HUES64 (cell line): ENCODE measurements around the gene SMG1.
"Not testable (repeated sequence)": the region's sequence is repeated elsewhere in the genome, so short reads cannot be mapped to it uniquely, and the experiment has no call there.

Experiments used
- H3K27ac ChIP-seq: 2 replicates; pipeline ENCODE4 v1.7.0; 2013; ENCODE audit warnings: low read depth, low read length, inconsistent platforms
- H3K27me3 ChIP-seq: 2 replicates; pipeline ENCODE4 v1.6.1; 2013; ENCODE audit warnings: mild to moderate bottlenecking, low read length; ENCODE audit not compliant: insufficient read depth
- H3K36me3 ChIP-seq: 2 replicates; pipeline ENCODE4 v1.6.1; 2013; ENCODE audit warnings: mild to moderate bottlenecking, low read length; ENCODE audit not compliant: insufficient read depth
- H3K4me1 ChIP-seq: 2 replicates; pipeline ENCODE4 v1.6.1; 2013; ENCODE audit warnings: mild to moderate bottlenecking, low read length, moderate library complexity; ENCODE audit not compliant: insufficient read depth
- H3K4me3 ChIP-seq: 2 replicates; pipeline ENCODE4 v1.5.1; 2013; ENCODE audit warnings: mild to moderate bottlenecking, low read length, moderate library complexity
- H3K9ac ChIP-seq: 2 replicates; pipeline ENCODE4 v1.6.1; 2013; ENCODE audit warnings: mild to moderate bottlenecking, low read depth, low read length
- H3K9me3 ChIP-seq: 2 replicates; pipeline ENCODE4 v1.6.1; 2013; ENCODE audit warnings: low read depth, low read length; ENCODE audit not compliant: insufficient read depth
- WGBS: fragments of 150-250, 120-280 bp; methylation state at CpG from one replicate; pipeline ENCODE4 v1.1.7; 2013; ENCODE audit warnings: missing lambda C conversion rate; 5-methylcytosine and 5-hydroxymethylcytosine counted together

Gene SMG1

DNA sequence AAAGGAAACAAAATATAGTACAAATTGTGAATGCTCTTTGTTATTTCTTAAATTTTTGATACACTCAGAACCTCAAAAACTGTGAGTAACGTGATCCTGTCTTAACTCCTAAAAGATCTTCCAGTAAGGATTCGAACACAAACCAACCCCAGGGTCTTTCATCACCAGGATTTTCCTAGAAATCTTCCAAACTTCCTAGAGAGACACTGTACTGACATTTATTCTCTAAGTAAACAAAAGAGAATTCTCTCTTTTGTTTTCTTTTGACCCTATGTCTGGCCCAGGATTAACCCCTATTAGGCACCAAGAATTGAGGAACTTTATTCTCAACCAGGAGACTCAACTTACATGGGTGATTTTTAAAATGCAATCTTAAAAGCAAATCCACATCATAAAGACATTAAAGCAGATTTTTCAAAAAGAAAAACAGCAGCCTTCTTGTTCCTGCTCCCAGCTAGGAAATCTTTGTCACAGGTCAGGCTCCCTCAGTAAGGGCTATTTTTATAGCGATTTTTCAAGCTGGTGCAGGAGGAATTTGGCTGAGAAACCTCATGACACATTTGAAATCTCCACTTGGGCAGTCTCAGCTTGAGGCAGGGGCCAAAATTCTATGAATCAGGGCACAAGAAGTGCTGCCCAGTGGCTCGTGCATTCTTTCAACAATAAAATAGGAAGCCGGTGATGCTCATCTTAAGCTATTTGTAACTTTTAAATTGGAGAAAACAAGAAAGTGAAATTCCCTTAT lies 6.2 kb upstream of the SMG1 start:
- Histone ChIP-seq H3K4me3 (no peak overlapping the region), H3K27me3 (no peaks in the 10 kb centered on the region), H3K36me3 (no peaks in the 10 kb centered on the region), H3K9me3 (no peaks in the 10 kb centered on the region), H3K9ac (no peak overlapping the region), H3K4me1 (peaks cover 7% of the 10 kb centered on the region; the same call in 1 of the 2 replicates), H3K27ac (peak overlapping the region; percentile 40; the same call in 1 of the 2 replicates)
- WGBS = 83% methylated on average over 5 of the region's 5 CpGs

DNA sequence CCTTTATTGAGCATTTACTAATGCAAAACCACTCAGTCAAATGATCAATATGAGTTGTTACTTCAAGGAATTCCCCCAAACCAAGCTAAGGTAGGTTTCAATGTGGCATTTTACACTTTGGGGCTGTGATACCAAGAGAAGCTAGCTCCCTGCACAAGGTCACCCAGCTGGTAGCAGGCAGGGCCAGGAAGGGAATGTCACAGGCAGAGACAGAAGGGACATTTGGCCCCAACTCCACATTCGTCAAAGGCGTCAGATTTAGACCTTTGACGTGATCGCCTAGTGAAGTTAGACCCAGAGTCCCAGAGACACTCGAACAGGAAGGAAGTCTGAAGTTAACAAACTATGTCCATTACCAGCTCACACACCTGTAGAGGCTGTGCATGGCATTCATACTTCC lies 5.5 kb upstream of the SMG1 start:
- Histone ChIP-seq H3K27ac (no peak overlapping the region), H3K4me3 (no peak overlapping the region), H3K9ac (no peak overlapping the region), H3K4me1 (peaks cover 7% of the 10 kb centered on the region; the same call in 1 of the 2 replicates), H3K36me3 (no peaks in the 10 kb centered on the region), H3K27me3 (no peaks in the 10 kb centered on the region), H3K9me3 (no peaks in the 10 kb centered on the region)
- WGBS = 92% methylated on average over 5 of the region's 5 CpGs

- not testable (repeated sequence) for H3K36me3 ChIP-seq, H3K27ac ChIP-seq, H3K4me1 ChIP-seq, H3K27me3 ChIP-seq, H3K9ac ChIP-seq, H3K9me3 ChIP-seq, H3K4me3 ChIP-seq
- WGBS = 72% methylated on average over 4 of the region's 4 CpGs
Observed at GRCh38 chr16:18930095-18930494, 3.9 kb upstream of the SMG1 start.

DNA sequence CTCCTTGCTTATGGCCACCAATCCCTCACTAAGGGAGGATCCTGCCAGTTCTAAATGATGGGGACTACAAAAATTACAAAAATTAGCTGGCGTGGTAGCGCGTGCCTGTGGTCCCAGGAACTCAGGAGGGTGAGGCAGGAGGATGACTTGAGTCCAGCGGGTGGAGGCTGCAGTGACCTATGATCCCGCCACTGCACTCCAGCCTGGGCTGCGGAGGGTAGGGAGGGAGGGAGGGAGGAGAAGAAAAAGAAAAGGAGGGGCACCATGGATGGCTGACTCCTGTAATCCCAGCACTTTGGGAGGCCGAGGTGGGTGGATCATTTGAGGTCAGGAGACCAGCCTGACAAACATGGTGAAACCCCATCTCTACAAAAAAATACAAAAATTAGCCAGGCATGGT lies 1.9 kb upstream of the SMG1 start:
- H3K36me3 ChIP-seq, H3K9ac ChIP-seq, H3K9me3 ChIP-seq, H3K4me1 ChIP-seq, H3K27me3 ChIP-seq, H3K4me3 ChIP-seq, H3K27ac ChIP-seq: not testable (repeated sequence)
- WGBS = 88% methylated on average over 7 of the region's 7 CpGs

- not testable (repeated sequence) for H3K27me3 ChIP-seq, H3K9me3 ChIP-seq, H3K4me1 ChIP-seq, H3K36me3 ChIP-seq
- H3K9ac ChIP-seq = peak overlapping the region; percentile 84
- H3K4me3 ChIP-seq = peak overlapping the region; percentile 92
- peak overlapping the region; percentile 98; the same call in 1 of the 2 replicates for H3K27ac ChIP-seq
- under 1% methylated on average over 40 of the region's 42 CpGs for WGBS
Observed at GRCh38 chr16:18925215-18925985, 808 bp downstream of the SMG1 start.

DNA sequence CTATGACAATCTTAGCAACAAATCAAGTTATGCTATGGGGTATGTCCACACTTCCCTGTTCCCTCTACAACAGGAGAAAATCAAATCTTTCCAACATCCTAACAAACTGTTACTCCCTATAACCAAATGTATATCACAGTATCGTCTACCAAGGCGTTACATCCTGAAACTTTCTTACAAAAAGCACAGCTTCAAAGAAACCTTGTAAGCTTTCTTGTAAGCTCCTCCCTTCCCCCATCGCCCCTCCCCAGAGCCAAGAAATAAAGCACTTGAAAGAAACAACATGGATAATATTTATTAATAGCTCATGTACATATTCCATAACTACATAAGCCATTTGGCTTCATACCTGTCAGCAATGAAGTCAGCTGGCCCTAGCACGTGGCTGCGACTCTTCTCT lies 2.3 kb downstream of the SMG1 start:
- not testable (repeated sequence) for H3K36me3 ChIP-seq, H3K27me3 ChIP-seq, H3K27ac ChIP-seq, H3K9ac ChIP-seq, H3K4me1 ChIP-seq, H3K9me3 ChIP-seq
- 41% methylated on average over 4 of the region's 5 CpGs for WGBS
- peak overlapping the region; percentile 92 for H3K4me3 ChIP-seq

GRCh38 chr16:18923124-18923523 lies 3.1 kb downstream of the SMG1 start:
- not testable (repeated sequence) for H3K9ac ChIP-seq, H3K4me1 ChIP-seq, H3K4me3 ChIP-seq, H3K27ac ChIP-seq, H3K27me3 ChIP-seq, H3K9me3 ChIP-seq, H3K36me3 ChIP-seq
- WGBS = 96% methylated on average over 8 of the region's 8 CpGs

DNA sequence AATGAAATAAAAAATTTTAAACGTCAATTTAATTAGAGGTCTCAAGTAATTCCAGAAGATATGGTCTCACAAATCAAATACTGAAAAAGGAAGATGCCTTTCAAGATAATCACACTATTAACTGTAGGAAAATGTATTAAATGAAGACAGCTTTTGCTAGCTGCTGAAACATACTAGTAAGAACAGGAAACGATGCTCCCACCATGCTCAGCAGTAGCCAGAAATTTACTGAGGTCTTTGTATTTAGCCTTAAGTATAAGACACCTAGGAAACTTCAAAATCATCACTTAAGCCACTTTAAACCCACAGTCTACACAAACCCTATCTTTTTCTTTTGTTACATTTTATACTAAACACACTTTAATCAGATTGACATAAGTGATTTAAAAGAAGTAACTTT lies 16.6 kb downstream of the SMG1 start:
- not testable (repeated sequence) for H3K27ac ChIP-seq, H3K36me3 ChIP-seq, H3K27me3 ChIP-seq, H3K9ac ChIP-seq, H3K4me1 ChIP-seq, H3K4me3 ChIP-seq, H3K9me3 ChIP-seq
- no CpG with 5 or more reads among the region's 2 CpGs for WGBS

DNA sequence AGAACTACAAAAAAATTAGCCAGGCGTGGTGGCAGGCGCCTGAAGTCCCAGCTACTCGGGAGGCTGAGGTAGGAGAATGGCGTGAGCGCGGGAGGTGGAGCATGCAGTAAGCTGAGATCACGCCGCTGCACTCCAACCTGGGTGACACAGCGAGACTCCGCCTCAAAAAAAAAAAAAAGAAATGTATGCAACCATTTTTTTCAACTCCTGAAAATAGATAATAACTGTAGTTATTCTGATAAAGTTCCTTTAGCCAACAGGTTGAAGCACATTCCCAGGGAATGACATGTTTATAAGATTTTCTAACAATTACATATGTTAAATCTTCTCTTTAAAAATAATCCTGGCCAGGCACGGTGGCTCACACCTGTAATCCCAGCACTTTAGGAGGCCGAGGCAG lies 17.5 kb downstream of the SMG1 start:
- not testable (repeated sequence) for H3K27me3 ChIP-seq, H3K36me3 ChIP-seq, H3K9ac ChIP-seq, H3K27ac ChIP-seq, H3K4me3 ChIP-seq, H3K9me3 ChIP-seq, H3K4me1 ChIP-seq
- 92% methylated on average over 10 of the region's 12 CpGs for whole genome bisulfite sequencing

GRCh38 chr16:18902778-18903177 lies 23.4 kb downstream of the SMG1 start:
- not testable (repeated sequence) for H3K9ac ChIP-seq, H3K36me3 ChIP-seq, H3K4me3 ChIP-seq, H3K9me3 ChIP-seq, H3K27ac ChIP-seq, H3K4me1 ChIP-seq, H3K27me3 ChIP-seq
- 96% methylated on average over 7 of the region's 7 CpGs for whole genome bisulfite sequencing

DNA sequence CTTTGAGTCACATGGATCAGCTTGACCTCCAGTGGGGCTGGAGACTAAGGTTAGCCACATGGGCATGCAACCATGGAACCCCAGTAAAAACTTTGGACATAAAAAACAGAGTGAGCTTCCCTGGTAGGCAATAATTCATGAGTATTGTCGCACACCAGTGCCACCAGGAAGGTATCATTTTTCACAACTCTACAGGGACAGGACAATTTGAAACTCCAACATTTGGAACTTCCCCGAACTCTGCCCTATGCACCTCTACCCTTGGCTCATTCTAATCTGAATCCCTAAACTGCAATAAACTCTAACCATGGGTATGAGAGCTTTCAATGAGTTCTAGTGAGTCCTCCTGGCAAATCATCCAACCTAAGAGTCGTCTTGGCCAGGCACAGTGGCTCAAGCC lies 24.2 kb downstream of the SMG1 start:
- not testable (repeated sequence) for H3K27ac ChIP-seq, H3K9ac ChIP-seq, H3K9me3 ChIP-seq, H3K36me3 ChIP-seq, H3K4me1 ChIP-seq, H3K4me3 ChIP-seq, H3K27me3 ChIP-seq
- WGBS = 94% methylated on average over 2 of the region's 3 CpGs
